Measurements from ENCODE around the gene SPNS3. TPM values are rescaled to one million over a fixed set of nuclear protein-coding genes. Genes with fewer than 3 reads are reported as not detected.

SPNS3 gene
- total RNA-seq, 2 experiments from 2014 or later, result 51.2 to 54.6 TPM

- Histone ChIP-seq H3K79me2 (ENCODE audit: insufficient read depth, low read depth, low read length) (no peaks in the 10 kb centered on the region), H3K4me1 (ENCODE audit: insufficient read depth, low read length, poor library complexity, severe bottlenecking) (peaks cover 15% of the 10 kb centered on the region), H3K4me3 (ENCODE audit: low read depth, low read length, poor library complexity, severe bottlenecking) (no peak overlapping the region), H3K9me2 (ENCODE audit: insufficient read depth, low read length) (no peaks in the 10 kb centered on the region), H3K4me2 (ENCODE audit: low read length) (no peak overlapping the region), H2AFZ (ENCODE audit: low read length) (no peak overlapping the region), H3K27ac (ENCODE audit: low read depth, low read length, poor library complexity, severe bottlenecking) (no peak overlapping the region), H3K36me3 (ENCODE audit: insufficient read depth, low read length) (no peaks in the 10 kb centered on the region), H3K9me3 (ENCODE audit: low read length) (no peaks in the 10 kb centered on the region), H4K20me1 (ENCODE audit: insufficient read depth, low read length) (no peaks in the 10 kb centered on the region)
- no peak for DNase-seq (ENCODE audit: low spot score)
- no TSS peak for BruUV-seq (replicated peaks)
- intact Hi-C loops (cut with micrococcal nuclease; ENCODE audit: unreplicated experiment), result no loop called here
- ChIA-PET CTCF (ENCODE audit: unreplicated experiment) (no interaction called here), POLR2A (no interaction called here)
- TF ChIP-seq CTCF (conservative IDR thresholded peaks at IDR 0.05; ENCODE audit: low read length) (no peak), EZH2phosphoT487 (IDR thresholded peaks at IDR 0.05; ENCODE audit: borderline replicate concordance, low read depth, low read length) (no peak)
Observed at GRCh38 chr17:4479340-4479981, 45.7 kb downstream of the SPNS3 start.

GRCh38 chr17:4479982-4480751, 46.4 kb downstream of the SPNS3 start:
- Histone ChIP-seq H3K9me3 (ENCODE audit: low read length) (no peaks in the 10 kb centered on the region), H2AFZ (ENCODE audit: low read length) (no peak overlapping the region), H3K4me2 (ENCODE audit: low read length) (no peak overlapping the region; the same call in 1 of the 2 replicates), H3K4me1 (ENCODE audit: insufficient read depth, low read length, poor library complexity, severe bottlenecking) (peaks cover 15% of the 10 kb centered on the region), H4K20me1 (ENCODE audit: insufficient read depth, low read length) (no peaks in the 10 kb centered on the region), H3K9me2 (ENCODE audit: insufficient read depth, low read length) (no peaks in the 10 kb centered on the region), H3K36me3 (ENCODE audit: insufficient read depth, low read length) (no peaks in the 10 kb centered on the region), H3K79me2 (ENCODE audit: insufficient read depth, low read depth, low read length) (no peaks in the 10 kb centered on the region), H3K27ac (ENCODE audit: low read depth, low read length, poor library complexity, severe bottlenecking) (no peak overlapping the region), H3K4me3 (ENCODE audit: low read depth, low read length, poor library complexity, severe bottlenecking) (no peak overlapping the region)
- CTCF ChIA-PET (ENCODE audit: unreplicated experiment), result no interaction called here
- TF ChIP-seq EZH2phosphoT487 (IDR thresholded peaks at IDR 0.05; ENCODE audit: borderline replicate concordance, low read depth, low read length), result no peak
- no peak for TF ChIP-seq CTCF (conservative IDR thresholded peaks at IDR 0.05; ENCODE audit: low read length)
- BruUV-seq (replicated peaks), result no TSS peak
- intact Hi-C loops (cut with micrococcal nuclease; ENCODE audit: unreplicated experiment), result no loop called here
- POLR2A ChIA-PET, result interaction anchor here (0.6 kb wide), 2 partner anchors 24 to 25 kb away, joined by 3 to 5 read pairs; no protein-coding TSS in a partner anchor
- no peak for DNase-seq (ENCODE audit: low spot score)

Data from OCI-LY7 (cell line).